Stimulated activated CD4-positive, alpha-beta T cell treated with anti-CD3 and anti-CD28 coated beads, Interleukin-1b, Interleukin-23, amount 100 ng/mL, for 4 hours (primary cell): Measurements from ENCODE around the gene NUCB1.
"Not testable (repeated sequence)": the region's sequence is repeated elsewhere in the genome, so short reads cannot be mapped to it uniquely, and the experiment has no call there.

Experiments
- DNase-seq, 2 donors: peaks; one replicate each; pipeline ENCODE4 v3.0.0-alpha.2; 2020; ENCODE audit warnings: low read depth in 2 of 2

NUCB1 gene

GRCh38 chr19:48905664-48906063 lies 5.6 kb downstream of the NUCB1 start:
- no peak for DNase-seq

- no peak for DNase-seq
Observed at GRCh38 chr19:48906324-48906723, 6.2 kb downstream of the NUCB1 start.

- DNase-seq, result no peak
Observed at GRCh38 chr19:48907671-48908070, 7.6 kb downstream of the NUCB1 start.

- not testable (repeated sequence) for DNase-seq
Observed at GRCh38 chr19:48909424-48910077, 9.4 kb downstream of the NUCB1 start.

GRCh38 chr19:48910803-48911202 lies 10.7 kb downstream of the NUCB1 start:
- DNase-seq, result no peak

GRCh38 chr19:48913114-48913889 lies 13.2 kb downstream of the NUCB1 start:
- no peak for DNase-seq

- no peak for DNase-seq
Observed at GRCh38 chr19:48914181-48914580, 14.1 kb downstream of the NUCB1 start.

- no peak for DNase-seq
Observed at GRCh38 chr19:48915757-48916156, 15.6 kb downstream of the NUCB1 start.

GRCh38 chr19:48918071-48918470 lies 18.0 kb downstream of the NUCB1 start:
- DNase-seq, result no peak

- DNase-seq, result no peak
Observed at GRCh38 chr19:48918801-48919247, 18.7 kb downstream of the NUCB1 start.

GRCh38 chr19:48919271-48919670 lies 19.2 kb downstream of the NUCB1 start:
- DNase-seq, result not testable (repeated sequence)

- no peak for DNase-seq
Observed at GRCh38 chr19:48920949-48921348, 20.8 kb downstream of the NUCB1 start.

- no peak for DNase-seq
Observed at GRCh38 chr19:48921721-48922500, 21.8 kb downstream of the NUCB1 start.

- DNase-seq, result no peak
Observed at GRCh38 chr19:48922548-48923490, 22.7 kb downstream of the NUCB1 start.

- DNase-seq, result no peak
Observed at GRCh38 chr19:48925240-48925843, 25.2 kb downstream of the NUCB1 start.

GRCh38 chr19:48925890-48926289 lies 25.8 kb downstream of the NUCB1 start:
- not testable (repeated sequence) for DNase-seq

- no peak for DNase-seq
Observed at GRCh38 chr19:48926909-48927308, 26.8 kb downstream of the NUCB1 start.

GRCh38 chr19:48927692-48928091 lies 27.6 kb downstream of the NUCB1 start:
- not testable (repeated sequence) for DNase-seq

GRCh38 chr19:48928164-48929025 lies 28.3 kb downstream of the NUCB1 start:
- DNase-seq, result no peak

GRCh38 chr19:48933382-48933932 lies 33.3 kb downstream of the NUCB1 start, which contains the start of gene DHDH:
DHDH (plus strand) TSS chr19:48933699; CDS start chr19:48933722, 23 bp downstream.
- DNase-seq, result peak; percentile 63 to 69
